ENCODE data around the gene ANO6.

The ANO6 gene

GRCh38 chr12:45483571-45483970 lies 267.7 kb downstream of the ANO6 start:
- H3K9me3 Mint-ChIP-seq = peaks cover 6% of the 10 kb centered on the region
- H3K36me3 Mint-ChIP-seq (ENCODE audit: low read depth) = peaks cover under 1% of the 10 kb centered on the region
- H3K27me3 Mint-ChIP-seq = no peaks in the 10 kb centered on the region
- H3K27ac Mint-ChIP-seq = no peak overlapping the region
- no peak overlapping the region for H3K4me3 Mint-ChIP-seq
- no peaks in the 10 kb centered on the region for H3K4me1 Mint-ChIP-seq (ENCODE audit: low read depth)
- DNase-seq = no peak
